GM04503 (cell line): ENCODE measurements around the gene RNU5B-1.
"Not testable (repeated sequence)": the region's sequence is repeated elsewhere in the genome, so short reads cannot be mapped to it uniquely, and the experiment has no call there.

Experiments
- DNase-seq: peaks from one replicate; pipeline ENCODE4 v3.0.0-alpha.2; 2012; ENCODE audit warnings: low read depth

The RNU5B-1 gene

DNA sequence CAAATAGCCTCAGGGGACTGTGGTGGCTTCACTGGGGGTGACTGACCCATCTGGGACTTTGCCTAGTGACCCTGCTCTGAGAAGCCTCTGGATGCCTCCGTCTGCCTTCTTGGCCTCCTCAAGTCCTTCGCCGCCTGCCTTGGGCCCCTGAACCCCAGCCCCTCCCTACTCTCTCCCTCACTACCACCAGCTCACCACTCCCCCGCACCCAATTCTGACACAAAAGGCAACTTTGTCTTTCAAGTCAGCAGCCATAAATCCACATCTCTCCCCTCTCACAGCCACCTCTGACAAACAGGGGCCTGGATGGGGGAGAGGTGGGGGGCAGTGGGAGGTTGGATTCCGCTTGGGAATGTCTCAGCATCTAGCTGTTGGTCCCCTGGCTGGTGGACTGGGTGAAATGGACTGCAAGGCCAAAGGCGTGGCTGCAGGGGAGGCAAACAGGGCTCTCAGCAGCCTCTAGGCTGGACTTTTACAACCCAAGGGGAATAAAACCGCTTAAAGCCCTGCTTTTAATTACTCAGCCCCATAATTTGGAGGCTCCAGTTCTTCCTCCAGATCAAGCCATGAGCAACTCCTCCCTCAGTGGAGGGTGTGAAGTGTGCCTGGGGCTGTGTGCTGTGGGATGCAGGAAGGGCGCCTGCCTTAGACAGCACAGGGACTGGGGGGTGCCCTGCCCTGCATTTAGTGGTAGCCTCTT, 39.9 kb downstream of the RNU5B-1 start:
- no peak for DNase-seq

DNA sequence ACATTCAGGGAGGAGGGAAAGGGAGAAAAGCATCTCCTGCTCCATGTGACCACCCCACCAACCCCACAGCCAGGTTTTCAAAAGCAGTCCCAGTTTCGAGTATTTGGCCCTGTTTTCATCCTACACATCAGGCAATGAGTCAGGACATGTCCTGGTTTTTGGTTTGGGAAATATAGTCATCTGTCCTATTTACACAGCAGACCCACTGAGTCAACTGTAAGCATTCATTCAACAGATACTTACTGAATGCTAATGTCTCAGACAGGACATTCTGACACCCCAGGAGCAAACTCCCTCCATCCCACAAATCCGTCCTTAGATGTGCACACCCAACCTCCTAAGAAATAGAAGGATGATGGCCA, 40.4 kb downstream of the RNU5B-1 start:
- DNase-seq: no peak

DNA sequence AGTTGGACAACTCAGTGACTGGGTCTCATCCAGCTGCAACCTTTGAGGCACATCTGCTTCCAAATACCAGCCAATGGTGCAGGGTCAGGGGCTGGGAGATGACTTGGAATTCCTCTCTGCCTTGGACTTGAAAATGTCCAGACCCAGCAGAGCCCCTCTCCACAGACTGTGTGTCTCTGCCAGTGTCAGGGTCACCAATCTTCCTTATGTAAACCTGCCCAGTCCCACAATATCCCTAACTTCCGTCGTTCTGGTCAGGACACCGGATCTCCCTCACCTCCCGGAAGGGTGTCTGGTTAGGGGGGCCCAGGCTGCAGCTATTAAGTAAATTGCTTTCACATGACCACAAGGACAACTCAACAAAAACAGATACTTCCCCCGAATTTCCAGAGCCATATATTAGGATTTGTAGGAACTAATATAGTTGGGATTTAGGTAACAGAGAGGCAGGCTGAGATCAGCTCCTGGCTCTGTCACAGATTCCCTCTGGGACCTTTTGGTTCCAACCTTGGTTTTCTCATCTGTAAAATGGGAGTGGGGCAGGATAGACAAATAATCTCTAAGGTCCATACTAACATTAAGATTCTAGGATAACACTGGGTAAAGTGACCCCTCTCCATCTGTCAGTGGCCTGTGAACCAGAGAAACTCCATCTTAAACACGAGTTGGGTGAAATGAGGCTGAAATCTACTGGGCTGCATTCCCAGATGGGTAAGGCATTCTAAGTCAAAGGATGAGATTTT, 42.5 kb downstream of the RNU5B-1 start:
- DNase-seq: no peak

DNA sequence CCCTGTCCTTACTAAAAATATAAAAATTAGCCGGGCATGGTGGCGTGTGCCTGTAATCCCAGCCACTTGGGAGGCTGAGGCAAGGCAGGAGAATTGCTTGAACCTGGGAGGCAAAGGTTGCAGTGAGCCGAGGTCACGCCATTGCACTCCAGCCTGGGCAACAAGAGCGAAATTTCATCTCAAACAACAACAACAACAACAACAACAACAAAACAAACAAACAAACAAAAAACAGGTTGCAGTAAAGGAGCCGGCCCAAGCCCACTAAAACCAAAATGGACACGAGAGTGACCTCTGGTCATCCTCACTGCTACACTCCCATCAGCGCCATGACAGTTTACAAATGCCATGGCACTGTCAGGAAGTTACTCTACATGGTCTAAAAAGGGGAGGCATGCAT, 43.3 kb downstream of the RNU5B-1 start:
- DNase-seq: not testable (repeated sequence)

DNA sequence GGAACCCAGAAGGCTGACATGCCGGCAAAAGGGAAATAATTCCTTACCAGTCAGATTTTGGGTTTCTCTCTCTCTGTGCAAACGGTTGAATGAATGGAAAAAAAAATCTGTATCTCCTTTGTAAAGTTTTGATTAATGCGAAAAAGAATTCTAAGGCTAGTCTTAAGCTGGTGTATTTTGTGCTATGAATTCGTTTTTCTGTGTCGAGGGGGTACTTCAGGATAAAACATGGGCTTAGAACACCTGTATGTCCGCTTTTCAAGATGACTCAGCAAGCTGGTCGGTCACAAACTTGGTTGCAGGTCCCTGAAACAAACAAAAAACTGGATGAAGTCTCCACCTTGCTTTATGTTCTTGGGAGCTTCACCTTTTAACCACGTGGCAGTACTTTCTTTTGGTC, 44.9 kb downstream of the RNU5B-1 start:
- DNase-seq: no peak

DNA sequence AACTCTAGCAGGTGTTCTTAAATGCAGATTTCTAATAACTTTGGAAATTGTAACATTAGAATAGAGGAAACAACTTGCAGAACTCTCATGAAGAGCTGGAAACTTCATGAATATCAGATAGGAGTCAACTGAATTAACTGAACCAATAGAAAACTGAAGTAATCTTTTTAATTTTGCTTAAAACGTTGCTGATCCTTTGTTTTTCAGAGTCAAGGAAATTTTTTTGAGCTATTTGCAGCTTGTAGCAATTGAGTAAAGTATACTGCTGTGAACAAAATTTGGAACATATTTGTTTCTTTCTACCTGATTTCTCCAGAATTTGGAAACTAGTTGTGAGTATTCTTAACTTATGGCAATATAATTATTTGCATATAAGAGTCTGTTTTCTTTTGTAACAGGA, 47.5 kb downstream of the RNU5B-1 start:
- DNase-seq: not testable (repeated sequence)
